HG03139 (cell line): ENCODE results near the gene FRMD4A.

Experiments
- ATAC-seq: cut with Tn5 transposase; IDR thresholded peaks from one replicate; pipeline ENCODE4 v1.9.1; 2021; ENCODE audit not compliant: unreplicated experiment

Gene FRMD4A

GRCh38 chr10:13665516-13666262 is 665.0 kb downstream of the FRMD4A start:
- ATAC-seq, result no peak

GRCh38 chr10:13661256-13661655 is 669.5 kb downstream of the FRMD4A start:
- no peak for ATAC-seq

- no peak for ATAC-seq
Measured at GRCh38 chr10:13660551-13660920, 670.2 kb downstream of the FRMD4A start.

GRCh38 chr10:13659887-13660550 is 670.7 kb downstream of the FRMD4A start:
- no peak for ATAC-seq

- no peak for ATAC-seq
Measured at GRCh38 chr10:13658871-13659685, 671.6 kb downstream of the FRMD4A start.

- no peak for ATAC-seq
Measured at GRCh38 chr10:13658264-13658663, 672.5 kb downstream of the FRMD4A start.

GRCh38 chr10:13657101-13657680 is 673.5 kb downstream of the FRMD4A start:
- ATAC-seq, result no peak

GRCh38 chr10:13656337-13657100 is 674.2 kb downstream of the FRMD4A start:
- ATAC-seq, result no peak

- ATAC-seq, result no peak
Measured at GRCh38 chr10:13654846-13655245, 675.9 kb downstream of the FRMD4A start.

GRCh38 chr10:13654118-13654830 is 676.5 kb downstream of the FRMD4A start:
- ATAC-seq, result no peak

- ATAC-seq, result no peak
Measured at GRCh38 chr10:13652860-13653259, 677.9 kb downstream of the FRMD4A start.

GRCh38 chr10:13651969-13652720 is 678.6 kb downstream of the FRMD4A start:
- no peak for ATAC-seq

- ATAC-seq, result no peak
Measured at GRCh38 chr10:13650961-13651360, 679.8 kb downstream of the FRMD4A start.

GRCh38 chr10:13649844-13650520 is 680.7 kb downstream of the FRMD4A start:
- no peak for ATAC-seq

GRCh38 chr10:13648425-13648824 is 682.3 kb downstream of the FRMD4A start:
- ATAC-seq, result no peak

- no peak for ATAC-seq
Measured at GRCh38 chr10:13644866-13645265, 685.9 kb downstream of the FRMD4A start.

- no peak for ATAC-seq
Measured at GRCh38 chr10:13643016-13643415, 687.7 kb downstream of the FRMD4A start.

- no peak for ATAC-seq
Measured at GRCh38 chr10:13642293-13642692, 688.4 kb downstream of the FRMD4A start.

- ATAC-seq, result no peak
Measured at GRCh38 chr10:13637894-13638293, 692.8 kb downstream of the FRMD4A start.
